Measurements from ENCODE around the gene LRRC26. TPM values are rescaled to one million over a fixed set of nuclear protein-coding genes. Genes with fewer than 3 reads are reported as not detected.

The LRRC26 gene, protein sequence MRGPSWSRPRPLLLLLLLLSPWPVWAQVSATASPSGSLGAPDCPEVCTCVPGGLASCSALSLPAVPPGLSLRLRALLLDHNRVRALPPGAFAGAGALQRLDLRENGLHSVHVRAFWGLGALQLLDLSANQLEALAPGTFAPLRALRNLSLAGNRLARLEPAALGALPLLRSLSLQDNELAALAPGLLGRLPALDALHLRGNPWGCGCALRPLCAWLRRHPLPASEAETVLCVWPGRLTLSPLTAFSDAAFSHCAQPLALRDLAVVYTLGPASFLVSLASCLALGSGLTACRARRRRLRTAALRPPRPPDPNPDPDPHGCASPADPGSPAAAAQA
- total RNA-seq = not detected in 2 replicates

DNA sequence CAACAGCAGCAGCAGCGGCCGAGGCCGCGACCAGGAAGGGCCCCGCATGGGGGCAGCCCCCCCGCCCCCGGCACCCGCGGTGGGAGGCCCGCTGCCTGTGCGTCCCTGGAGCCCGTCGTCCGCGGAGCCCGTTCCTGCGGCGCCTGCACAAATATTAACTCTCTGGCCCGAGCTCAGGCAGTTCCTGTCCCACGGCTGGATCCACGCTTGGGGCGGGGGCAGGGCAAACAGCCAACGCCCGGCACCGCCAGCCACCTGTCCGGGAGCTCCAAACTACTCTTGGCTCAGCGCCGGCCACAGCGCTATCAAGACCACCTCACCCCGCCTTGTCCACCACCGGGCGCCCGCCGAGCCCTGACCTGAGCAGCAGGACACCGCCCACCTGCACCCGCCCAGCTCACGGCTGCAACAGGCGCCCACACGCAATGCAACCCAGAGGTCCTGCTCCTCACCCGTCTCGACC, at the start of gene LRRC26:
TSS of gene LRRC26 (minus strand) at position 156 of the 463 bp plus-strand sequence. CDS start at position 48, 108 bp downstream.

DNA sequence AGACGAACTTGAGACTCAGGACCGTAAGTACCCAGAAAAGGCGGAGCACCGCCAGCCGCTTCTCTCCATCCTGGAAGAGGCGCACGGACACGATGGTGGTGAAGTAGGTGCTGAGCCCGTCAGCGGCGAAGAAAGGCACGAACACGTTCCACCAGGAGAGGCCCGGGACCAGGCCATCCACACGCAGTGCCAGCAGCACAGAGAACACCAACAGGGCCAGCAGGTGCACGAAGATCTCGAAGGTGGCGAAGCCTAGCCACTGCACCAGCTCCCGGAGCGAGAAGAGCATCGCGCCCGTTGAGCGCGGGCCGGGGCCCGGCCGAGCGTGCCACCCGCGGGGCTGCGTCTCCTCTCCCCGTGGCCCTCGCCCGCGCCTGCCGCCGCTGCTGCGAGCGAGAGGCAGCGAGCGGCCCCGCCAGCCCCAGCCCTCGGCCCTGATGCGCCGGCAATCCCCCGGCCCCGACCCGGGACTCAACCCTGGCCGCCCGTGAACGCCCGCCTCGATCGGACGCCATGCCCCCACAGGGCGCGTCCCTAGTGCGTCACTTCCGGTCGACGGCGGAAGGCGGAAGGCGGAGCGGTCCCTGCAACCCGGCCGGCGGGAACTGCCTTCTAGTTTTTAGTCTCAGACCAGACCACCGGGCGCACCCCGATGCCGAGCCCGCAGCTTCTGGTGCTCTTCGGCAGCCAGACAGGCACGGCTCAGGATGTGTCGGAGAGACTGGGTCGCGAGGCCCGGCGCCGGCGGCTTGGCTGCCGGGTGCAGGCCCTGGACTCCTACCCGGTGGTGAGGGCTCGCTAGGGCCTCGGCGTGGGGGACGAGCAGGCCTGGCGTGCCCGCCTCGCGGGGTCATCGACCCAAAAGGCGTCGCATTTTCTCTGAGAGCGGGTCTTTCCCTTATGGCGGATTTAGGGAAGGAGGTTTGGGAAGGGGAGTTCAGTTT, 35.5 kb upstream of the LRRC26 start, which contains the start of the genes NDOR1 and TMEM203:
TSS of gene NDOR1 (plus strand) at position 575 of the 944 bp plus-strand sequence. CDS start at position 653, 78 bp downstream.
TSS of gene TMEM203 (minus strand) at position 523 of the 944 bp plus-strand sequence. CDS start at position 289, 234 bp downstream.

DNA sequence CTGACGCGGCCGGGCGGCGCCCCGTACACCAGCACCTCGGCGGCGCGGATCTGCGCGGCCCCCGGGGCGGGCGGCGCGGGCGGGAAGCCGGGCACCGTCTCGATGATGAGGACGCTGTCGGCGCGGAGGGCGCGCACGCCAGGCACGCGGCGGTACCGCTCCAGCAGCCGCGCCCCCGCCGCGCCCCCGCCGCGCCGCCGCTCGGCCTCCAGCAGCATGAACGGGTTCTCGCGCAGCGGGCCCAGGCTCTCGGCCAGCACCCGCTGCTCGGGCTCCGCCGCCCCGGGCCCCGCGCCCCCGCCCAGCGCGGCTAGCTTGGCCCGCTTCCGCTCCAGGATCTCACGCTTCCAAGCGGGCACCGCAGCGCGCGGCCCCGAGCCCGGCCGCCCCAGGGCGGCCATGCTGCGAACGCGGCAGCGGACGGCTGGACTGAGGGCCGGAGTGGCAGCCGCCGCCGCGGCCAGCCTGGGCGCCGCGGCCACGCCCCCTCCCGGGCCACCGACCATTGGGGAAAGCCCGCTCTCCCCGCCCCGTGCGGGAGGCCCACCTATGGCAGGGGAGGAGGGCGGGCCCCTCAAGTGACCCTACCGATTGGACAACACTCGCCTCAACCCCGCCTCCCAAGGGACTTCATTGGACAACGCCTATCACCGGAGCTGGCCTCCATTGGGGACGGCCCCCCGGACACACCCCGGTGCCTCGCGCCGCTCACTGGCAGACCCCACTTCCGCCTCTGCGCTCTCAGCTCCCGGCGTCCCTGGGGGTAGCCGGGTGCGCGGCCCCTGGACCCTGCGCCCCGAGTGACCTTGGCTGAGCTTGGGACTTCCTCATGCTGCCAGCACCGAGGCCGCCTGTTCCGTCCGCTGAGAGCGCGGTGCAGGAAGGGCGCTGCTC, 30.7 kb upstream of the LRRC26 start, which contains the start of gene TPRN:
TSS of gene TPRN (minus strand) at position 431 of the 894 bp plus-strand sequence. CDS start at position 401, 30 bp downstream.

DNA sequence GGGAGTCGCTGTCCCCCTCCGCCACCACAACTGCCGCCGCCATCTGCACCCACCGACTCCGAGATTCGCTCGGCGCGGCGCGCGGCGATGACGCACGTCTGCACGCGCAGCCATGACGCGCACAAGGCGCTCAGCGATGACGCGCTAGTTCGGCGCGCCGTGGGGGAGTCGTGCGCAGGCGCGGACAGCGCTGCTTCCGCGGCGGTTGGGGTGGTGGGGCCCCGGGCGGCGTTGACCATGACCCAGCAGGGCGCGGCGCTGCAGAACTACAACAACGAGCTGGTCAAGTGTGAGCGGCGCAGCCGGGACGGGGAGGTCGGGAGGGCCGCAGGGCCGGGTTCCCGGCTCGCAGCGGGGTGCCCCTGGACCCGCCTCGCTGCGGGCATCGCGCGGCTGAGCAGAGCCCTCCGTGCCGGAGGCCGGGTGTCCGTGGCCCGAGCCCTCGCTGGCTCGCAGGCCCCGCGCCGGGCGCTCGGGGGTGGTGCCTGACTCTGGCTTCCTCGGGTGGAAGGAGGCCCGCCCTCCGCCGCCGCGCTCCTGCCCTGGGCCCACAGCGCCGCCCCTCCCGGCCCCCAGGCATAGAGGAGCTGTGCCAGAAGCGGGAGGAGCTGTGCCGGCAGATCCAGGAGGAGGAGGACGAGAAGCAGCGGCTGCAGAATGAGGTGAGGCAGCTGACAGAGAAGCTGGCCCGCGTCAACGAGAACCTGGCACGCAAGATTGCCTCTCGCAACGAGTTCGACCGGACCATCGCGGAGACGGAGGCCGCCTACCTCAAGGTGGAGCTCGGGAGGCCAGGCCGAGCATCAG, 18.8 kb upstream of the LRRC26 start, which contains the start of the genes ANAPC2 and SSNA1:
TSS of gene ANAPC2 (minus strand) at position 71 of the 807 bp plus-strand sequence. CDS start at position 43, 28 bp downstream.
TSS of gene SSNA1 (plus strand) at position 187 of the 807 bp plus-strand sequence. CDS start at position 238, 51 bp downstream.

DNA sequence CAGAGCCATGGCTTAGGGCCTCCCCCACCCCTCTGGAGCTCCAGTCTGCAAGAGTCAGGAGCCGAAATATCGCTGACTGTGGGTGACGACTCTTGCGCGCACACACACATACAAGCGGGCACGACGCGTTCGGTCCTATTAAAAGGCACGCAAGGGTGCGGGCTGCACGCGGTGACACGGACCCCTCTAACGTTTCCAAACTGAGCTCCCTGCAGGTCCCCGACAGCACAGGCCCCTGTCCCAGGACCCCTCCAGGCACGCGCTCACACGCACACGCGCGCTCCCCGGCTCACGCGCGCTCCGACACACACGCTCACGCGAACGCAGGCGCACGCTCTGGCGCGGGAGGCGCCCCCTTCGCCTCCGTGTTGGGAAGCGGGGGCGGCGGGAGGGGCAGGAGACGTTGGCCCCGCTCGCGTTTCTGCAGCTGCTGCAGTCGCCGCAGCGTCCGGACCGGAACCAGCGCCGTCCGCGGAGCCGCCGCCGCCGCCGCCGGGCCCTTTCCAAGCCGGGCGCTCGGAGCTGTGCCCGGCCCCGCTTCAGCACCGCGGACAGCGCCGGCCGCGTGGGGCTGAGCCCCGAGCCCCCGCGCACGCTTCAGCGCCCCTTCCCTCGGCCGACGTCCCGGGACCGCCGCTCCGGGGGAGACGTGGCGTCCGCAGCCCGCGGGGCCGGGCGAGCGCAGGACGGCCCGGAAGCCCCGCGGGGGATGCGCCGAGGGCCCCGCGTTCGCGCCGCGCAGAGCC, 31.0 kb downstream of the LRRC26 start, which contains the start of gene GRIN1:
TSS of gene GRIN1 (plus strand) at position 433 of the 746 bp plus-strand sequence. CDS start 333 bp downstream, outside the sequence.

Other genes with a start within 250 kb of the LRRC26 start
- gene FBXW5, start 225.3 kb downstream of the LRRC26 start, total RNA-seq = 202 and 226 TPM in 2 replicates
- gene C8G, start 224.8 kb downstream of the LRRC26 start, total RNA-seq = 0.20 and 0.84 TPM in 2 replicates
- not detected in 2 replicates for gene LCN12, start 217.8 kb downstream of the LRRC26 start, total RNA-seq
- gene PTGDS, start 192.5 kb downstream of the LRRC26 start, total RNA-seq = not detected in 2 replicates
- gene LCNL1, start 187.1 kb downstream of the LRRC26 start, total RNA-seq = not detected in 2 replicates
- gene PAXX, start 177.6 kb downstream of the LRRC26 start, total RNA-seq = 53.2 and 65.9 TPM in 2 replicates
- 0.40 TPM in 1 of 2 replicates, not detected in the other for gene CLIC3, start 173.5 kb downstream of the LRRC26 start, total RNA-seq
- 6.9 and 7.3 TPM in 2 replicates for gene ABCA2, start 141.8 kb downstream of the LRRC26 start, total RNA-seq
- gene FUT7, start 138.0 kb downstream of the LRRC26 start, total RNA-seq = not detected in 2 replicates
- 67.3 and 71.1 TPM in 2 replicates for gene NPDC1, start 123.9 kb downstream of the LRRC26 start, total RNA-seq
- not detected in 2 replicates for gene ENTPD2, start 116.0 kb downstream of the LRRC26 start, total RNA-seq
- gene SAPCD2, start 99.5 kb downstream of the LRRC26 start, total RNA-seq = 28.1 and 30.2 TPM in 2 replicates
- gene UAP1L1, start 92.5 kb downstream of the LRRC26 start, total RNA-seq = 21.9 and 23.0 TPM in 2 replicates
- 69.4 and 75.7 TPM in 2 replicates for gene MAN1B1, start 83.1 kb downstream of the LRRC26 start, total RNA-seq
- 88.5 and 107 TPM in 2 replicates for gene DPP7, start 55.3 kb downstream of the LRRC26 start, total RNA-seq
- gene GRIN1, start 30.9 kb downstream of the LRRC26 start, total RNA-seq = not detected in 2 replicates
- gene TMEM210, start 2.0 kb upstream of the LRRC26 start, total RNA-seq = not detected in 2 replicates
- 17.6 and 25.1 TPM in 2 replicates for gene ANAPC2, start 18.5 kb upstream of the LRRC26 start, total RNA-seq
- 127 and 150 TPM in 2 replicates for gene SSNA1, start 18.6 kb upstream of the LRRC26 start, total RNA-seq
- 6.9 and 7.7 TPM in 2 replicates for gene TPRN, start 30.7 kb upstream of the LRRC26 start, total RNA-seq
- gene TMEM203, start 35.6 kb upstream of the LRRC26 start, total RNA-seq = 36.2 and 39.1 TPM in 2 replicates
- gene NDOR1, start 35.6 kb upstream of the LRRC26 start, total RNA-seq = 13.4 and 16.6 TPM in 2 replicates
- not detected in 2 replicates for gene RNF208, start 52.2 kb upstream of the LRRC26 start, total RNA-seq
- 0.20 and 0.25 TPM in 2 replicates for gene CYSRT1, start 55.1 kb upstream of the LRRC26 start, total RNA-seq
- not detected in 2 replicates for gene RNF224, start 57.5 kb upstream of the LRRC26 start, total RNA-seq
- not detected in 2 replicates for gene SLC34A3, start 60.9 kb upstream of the LRRC26 start, total RNA-seq
- gene TUBB4B, start 71.2 kb upstream of the LRRC26 start, total RNA-seq = 1,008 and 1,079 TPM in 2 replicates
- not detected in 2 replicates for gene STPG3, start 81.2 kb upstream of the LRRC26 start, total RNA-seq
- gene NELFB, start 85.3 kb upstream of the LRRC26 start, total RNA-seq = 54.6 and 68.4 TPM in 2 replicates
- 41.4 and 44.7 TPM in 2 replicates for gene TOR4A, start 107.7 kb upstream of the LRRC26 start, total RNA-seq
- 35.8 and 43.9 TPM in 2 replicates for gene NRARP, start 132.2 kb upstream of the LRRC26 start, total RNA-seq

Measured in mammary microvascular endothelial cell (primary cell).